Nucleus accumbens (tissue), 56 donors: Measurements from ENCODE around the gene MT2A.

ENCODE experiments used
- DNase-seq, 56 donors: peaks; one replicate each; lab custom pipeline; 2025; lab: John Stamatoyannopoulos, UW

Gene MT2A

DNA sequence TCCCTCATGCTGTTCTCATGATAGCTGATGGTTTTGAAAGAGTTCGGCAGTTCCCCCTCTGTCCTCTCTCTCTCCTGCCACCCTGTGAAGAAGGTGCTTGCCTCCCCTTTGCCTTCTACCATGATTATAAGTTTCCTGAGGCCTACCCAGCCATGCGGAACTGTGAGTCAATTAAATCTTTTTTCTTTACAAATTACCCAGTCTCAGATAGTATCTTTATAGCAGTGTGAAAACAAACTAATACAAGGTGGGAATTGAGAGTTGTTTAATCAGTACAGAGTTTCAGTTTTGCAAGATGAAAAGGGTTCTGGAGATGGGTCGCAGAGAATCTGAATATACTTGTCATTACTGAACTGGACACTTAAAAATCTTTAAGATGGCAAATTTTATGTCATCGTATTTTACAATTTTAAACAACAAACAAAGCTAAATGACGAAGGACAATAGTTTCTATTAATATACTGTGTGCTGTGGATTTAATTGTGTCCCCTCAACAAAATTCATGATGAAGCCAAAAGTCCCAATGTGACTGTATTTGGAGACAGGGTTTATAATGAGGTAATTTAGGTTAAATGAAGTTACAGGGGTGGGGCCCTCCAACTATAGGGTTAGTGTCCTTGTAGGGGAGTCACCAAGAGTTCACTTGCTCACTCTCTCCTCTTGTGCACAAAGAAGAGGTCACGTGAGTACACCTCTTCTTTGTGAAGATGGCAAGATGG, 14.7 kb upstream of the MT2A start:
- no peak for DNase-seq

DNA sequence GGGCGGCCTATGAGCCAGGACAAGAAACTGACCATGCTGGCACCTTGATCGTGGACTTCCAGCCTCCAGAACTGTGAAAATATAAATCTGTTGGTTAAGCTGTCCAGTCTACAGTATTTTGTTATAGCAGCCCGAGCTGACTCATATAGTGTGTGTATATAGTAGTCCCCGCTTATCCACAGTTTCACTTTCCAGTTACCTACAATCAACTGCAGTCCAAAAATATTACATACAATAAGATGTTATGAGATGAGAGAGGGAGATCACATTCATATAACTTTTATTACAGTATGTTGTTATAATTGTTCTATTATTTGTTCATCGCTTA, 14.1 kb upstream of the MT2A start:
- DNase-seq, result no peak

DNA sequence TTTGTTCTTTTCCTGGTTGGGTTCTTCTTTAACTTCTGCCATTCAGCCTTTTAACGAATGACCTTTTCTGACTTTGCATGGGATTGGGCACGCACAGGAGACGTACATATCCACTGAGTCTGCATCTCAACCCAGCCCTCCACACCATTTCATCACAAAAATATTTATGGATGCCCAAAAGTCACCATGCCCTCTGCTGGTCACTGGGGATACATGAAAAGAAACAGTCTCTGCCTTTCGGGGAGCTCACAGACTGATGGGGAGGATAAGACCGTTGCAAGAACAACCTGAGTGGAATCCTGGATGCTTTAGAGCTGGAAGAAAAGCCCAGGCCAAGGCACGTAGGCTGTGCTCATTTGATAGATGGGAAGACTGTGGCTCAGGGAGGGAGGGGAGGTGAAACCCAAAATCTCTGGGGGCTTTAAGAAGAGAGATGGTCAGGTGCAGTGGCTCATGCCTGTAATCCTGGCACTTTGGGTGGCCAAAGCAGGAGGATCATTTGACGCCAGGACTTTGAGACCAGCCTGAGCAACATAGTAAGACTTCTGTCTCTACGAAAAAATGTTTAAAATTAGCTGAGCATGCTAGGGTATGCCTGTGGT, 7.9 kb upstream of the MT2A start:
- DNase-seq, result peak in 26 of 56 donors; percentile 14 to 70 (median 44)

GRCh38 chr16:56601325-56601724, 7.1 kb upstream of the MT2A start:
- peak in 4 of 56 donors; percentile 18 to 46 (median 27) for DNase-seq

GRCh38 chr16:56603589-56603988, 4.8 kb upstream of the MT2A start:
- DNase-seq, result peak in 23 of 56 donors; percentile 11 to 63 (median 42)

GRCh38 chr16:56604966-56605365, 3.4 kb upstream of the MT2A start:
- no peak for DNase-seq

- DNase-seq, result no peak
Observed at GRCh38 chr16:56605475-56605874, 2.9 kb upstream of the MT2A start.

DNA sequence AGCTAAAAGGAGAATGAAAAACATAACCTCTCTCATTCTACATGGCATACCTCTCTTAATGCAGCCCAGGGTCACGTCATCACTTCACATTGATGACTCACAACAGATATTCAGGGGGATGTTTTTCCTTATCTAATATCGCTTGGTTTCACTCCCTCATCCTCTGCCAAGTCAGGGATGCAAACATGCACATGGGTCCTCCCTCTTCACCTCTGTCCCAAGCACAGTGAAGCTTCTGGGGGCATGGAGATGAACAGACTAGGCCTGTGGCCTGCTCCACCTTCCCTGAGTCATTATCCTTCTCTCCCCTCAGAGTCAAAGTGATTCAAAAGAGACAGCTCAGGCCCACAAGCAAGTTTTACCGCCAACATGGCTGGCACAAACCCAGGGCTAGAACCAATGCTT, 2.3 kb upstream of the MT2A start:
- peak in 3 of 56 donors; percentile 16 to 63 (median 32) for DNase-seq

- DNase-seq, result peak in 1 of 56 donors; percentile 63
Observed at GRCh38 chr16:56606476-56607108, 1.8 kb upstream of the MT2A start.

- peak in 1 of 56 donors; percentile 42 for DNase-seq
Observed at GRCh38 chr16:56607109-56607618, 1.2 kb upstream of the MT2A start.

DNA sequence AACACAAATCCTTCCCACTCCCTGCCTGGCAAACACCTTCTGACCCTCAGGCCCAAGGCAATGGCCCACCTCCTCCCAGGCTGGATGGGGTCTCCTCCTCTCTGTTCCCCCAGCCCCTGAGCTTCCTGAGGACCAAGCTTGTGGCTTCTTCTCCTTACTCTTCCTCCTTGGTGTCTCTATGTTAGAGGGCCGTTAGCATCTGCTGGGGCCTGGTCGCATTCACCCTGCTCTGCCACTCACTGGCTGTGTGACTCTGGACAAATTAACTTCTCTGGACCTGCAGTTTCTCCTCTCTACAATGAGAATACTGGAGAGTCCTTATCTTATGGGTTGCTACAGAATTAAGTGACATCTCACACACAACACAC, 725 bp upstream of the MT2A start:
- no peak for DNase-seq

DNA sequence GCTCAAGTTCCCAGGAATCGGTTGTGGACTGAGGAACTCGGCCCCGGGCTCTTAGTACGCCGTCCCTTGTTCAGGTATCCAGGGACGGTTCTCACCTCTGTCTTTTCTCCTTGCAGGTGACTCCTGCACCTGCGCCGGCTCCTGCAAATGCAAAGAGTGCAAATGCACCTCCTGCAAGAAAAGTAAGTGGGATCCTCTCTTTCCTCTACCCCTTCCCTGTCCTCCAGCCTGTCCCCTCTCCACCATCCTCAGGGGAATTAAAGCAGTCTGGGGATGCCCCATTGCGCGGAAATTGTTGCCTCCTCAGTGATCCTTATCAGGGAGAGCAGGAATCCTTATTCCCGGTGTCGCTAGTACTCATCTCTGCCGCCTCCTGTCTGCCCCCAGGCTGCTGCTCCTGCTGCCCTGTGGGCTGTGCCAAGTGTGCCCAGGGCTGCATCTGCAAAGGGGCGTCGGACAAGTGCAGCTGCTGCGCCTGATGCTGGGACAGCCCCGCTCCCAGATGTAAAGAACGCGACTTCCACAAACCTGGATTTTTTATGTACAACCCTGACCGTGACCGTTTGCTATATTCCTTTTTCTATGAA, 585 bp downstream of the MT2A start:
- DNase-seq, result peak in 15 of 56 donors; percentile 23 to 59 (median 36)

GRCh38 chr16:56609463-56609921, 1.1 kb downstream of the MT2A start:
- peak in 23 of 56 donors; percentile 20 to 66 (median 39) for DNase-seq

DNA sequence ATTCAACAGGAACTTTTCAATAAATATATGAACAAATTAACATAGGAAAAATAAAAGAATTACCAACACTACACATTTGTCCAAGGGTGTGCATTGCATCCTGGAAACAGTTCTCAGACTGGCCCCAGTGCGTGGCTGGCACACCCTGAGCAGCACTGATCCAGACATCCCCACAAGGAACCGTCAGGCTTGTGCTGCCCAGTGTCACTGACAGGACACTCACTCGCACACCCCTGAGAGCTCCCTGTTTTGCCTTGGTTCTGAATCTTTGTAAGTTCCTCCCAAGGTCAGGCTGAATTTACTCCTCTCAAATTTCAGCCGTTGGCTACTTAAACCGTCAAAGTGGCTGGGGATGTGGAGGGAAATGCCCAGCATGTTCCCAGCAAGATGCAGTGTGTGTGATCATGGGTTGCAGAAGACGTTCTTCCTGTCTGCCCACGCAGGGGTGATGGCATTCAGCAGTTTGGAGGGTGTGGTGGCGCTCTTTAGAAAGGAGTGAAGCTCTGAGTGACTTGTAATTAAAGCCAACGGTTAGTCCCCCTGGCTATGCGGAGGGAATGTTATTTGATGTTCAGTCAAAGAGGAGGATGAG, 1.7 kb downstream of the MT2A start:
- DNase-seq, result peak in 14 of 56 donors; percentile 23 to 59 (median 36)

DNA sequence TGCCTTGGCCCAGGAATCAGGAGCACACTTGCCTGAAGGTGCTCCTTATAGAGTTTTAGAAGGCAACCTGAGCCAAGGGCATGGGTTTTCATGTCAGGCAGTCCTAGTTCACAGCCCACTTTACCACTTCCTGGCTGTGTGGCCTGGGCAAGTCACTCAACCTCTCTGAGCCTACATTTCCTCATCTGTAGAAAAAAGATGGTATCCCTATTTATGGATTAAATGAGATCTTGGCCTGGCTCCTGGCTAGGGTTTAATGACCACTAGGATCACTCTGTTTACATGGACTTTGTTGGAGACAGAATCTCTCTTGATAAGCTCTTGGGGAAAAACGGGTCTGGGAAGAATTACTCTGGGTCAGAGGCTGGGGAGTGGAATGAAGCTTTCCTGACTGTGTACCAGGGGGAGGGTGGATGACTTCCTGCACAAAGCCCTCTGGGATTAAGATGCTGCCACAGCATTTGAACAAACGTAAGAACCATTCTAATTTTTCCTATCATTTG, 2.3 kb downstream of the MT2A start:
- DNase-seq, result no peak

DNA sequence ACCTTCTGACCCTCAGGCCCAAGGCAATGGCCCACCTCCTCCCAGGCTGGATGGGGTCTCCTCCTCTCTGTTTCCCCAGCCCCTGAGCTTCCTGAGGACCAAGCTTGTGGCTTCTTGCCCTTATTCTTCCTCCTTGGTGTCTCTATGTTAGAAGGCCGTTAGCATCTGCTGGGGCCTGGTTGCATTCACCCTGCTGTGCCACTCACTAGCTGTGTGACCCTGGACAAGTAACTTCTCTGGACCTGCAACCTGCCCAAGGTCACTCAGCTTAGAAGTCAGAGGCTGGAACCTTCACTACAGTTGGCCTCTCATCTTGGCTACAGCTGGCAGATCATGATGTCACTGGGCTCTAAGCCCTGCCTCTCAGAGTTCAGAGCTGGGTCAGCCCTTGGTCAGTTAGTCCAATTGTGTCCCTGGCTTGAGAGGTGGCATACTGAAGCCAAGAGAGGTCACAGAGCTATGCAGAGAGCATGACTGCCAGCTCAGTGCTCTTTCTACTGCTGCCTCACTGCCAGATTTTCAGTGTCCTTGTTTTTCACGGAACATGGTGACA, 3.0 kb downstream of the MT2A start:
- peak in 11 of 56 donors; percentile 20 to 66 (median 39) for DNase-seq

- no peak for DNase-seq
Observed at GRCh38 chr16:56613706-56614105, 5.3 kb downstream of the MT2A start.

DNA sequence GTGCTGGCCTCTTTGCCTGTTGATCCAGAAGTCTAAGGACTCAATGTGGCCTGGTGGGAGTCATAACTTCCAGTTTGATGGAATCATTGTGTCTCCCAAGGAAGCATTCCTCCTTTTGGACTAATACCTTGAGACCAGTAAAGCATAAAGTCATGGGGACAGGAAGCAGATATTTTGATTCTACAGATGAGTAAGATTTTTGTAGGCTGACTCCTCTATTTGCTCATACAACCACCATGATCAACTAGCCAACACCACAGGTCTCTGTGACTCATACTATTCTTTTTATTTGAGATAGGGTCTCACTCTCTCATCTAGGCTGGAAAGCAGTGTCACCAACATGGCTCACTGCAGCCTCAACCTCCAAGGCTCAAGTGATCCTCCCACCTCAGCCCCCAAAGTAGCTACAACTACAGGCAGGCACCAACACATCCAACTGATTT, 6.2 kb downstream of the MT2A start:
- DNase-seq, result no peak

DNA sequence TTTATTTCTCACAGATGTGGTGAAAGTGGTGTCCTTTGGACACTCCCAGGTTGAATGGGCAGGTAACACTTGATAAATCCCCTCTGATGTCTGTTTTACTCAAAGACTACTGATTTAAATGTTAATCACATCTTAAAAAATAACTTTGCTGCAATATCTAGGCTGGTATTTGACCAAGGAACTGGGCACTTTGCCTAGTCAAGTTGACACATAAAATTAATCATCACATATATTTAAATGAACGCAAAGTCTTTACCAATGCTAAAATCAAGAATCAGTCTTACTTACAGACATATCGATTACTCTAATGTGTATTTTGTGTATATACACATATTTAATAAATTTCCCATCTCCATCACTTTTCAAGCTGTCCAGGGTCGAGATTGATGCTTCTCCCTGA, 7.0 kb downstream of the MT2A start:
- DNase-seq, result no peak

GRCh38 chr16:56616608-56617211, 8.3 kb downstream of the MT2A start:
- DNase-seq, result no peak
